WTC11 (cell line): ENCODE measurements around the gene TIMM23B.
"Not testable (repeated sequence)": the region's sequence is repeated elsewhere in the genome, so short reads cannot be mapped to it uniquely, and the experiment has no call there.

Source experiments
- CREM ChIP-seq: sonication (generic); formaldehyde crosslinking; IDR thresholded peaks from 2 replicates; pipeline ENCODE4 v1.8.1; 2022; ENCODE audit warnings: mild to moderate bottlenecking, missing genetic modification reagents, moderate library complexity
- FOXJ3 ChIP-seq: sonication (generic); formaldehyde crosslinking; IDR thresholded peaks from 2 replicates; pipeline ENCODE4 v1.9.0; 2021; ENCODE audit warnings: missing genetic modification reagents, mild to moderate bottlenecking, borderline replicate concordance
- FOXK1 ChIP-seq: sonication (generic); formaldehyde crosslinking; IDR thresholded peaks from 2 replicates; pipeline ENCODE4 v1.8.0; 2022; ENCODE audit warnings: mild to moderate bottlenecking, moderate library complexity, missing genetic modification reagents
- NR1H2 ChIP-seq: sonication (generic); formaldehyde crosslinking; IDR thresholded peaks from 2 replicates; pipeline ENCODE4 v1.9.0; 2021; ENCODE audit warnings: mild to moderate bottlenecking, moderate library complexity, missing genetic modification reagents
- NR2C2 ChIP-seq: sonication (generic); formaldehyde crosslinking; IDR thresholded peaks from 2 replicates; pipeline ENCODE4 v1.8.0; 2022; ENCODE audit warnings: mild to moderate bottlenecking, missing genetic modification reagents
- TP53 ChIP-seq: sonication (generic); formaldehyde crosslinking; IDR thresholded peaks from 2 replicates; pipeline ENCODE4 v1.8.1; 2023; ENCODE audit warnings: mild to moderate bottlenecking, missing genetic modification reagents
- ZNF121 ChIP-seq: sonication (generic); formaldehyde crosslinking; IDR thresholded peaks from 2 replicates; pipeline ENCODE4 v1.8.0; 2023; ENCODE audit warnings: missing genetic modification reagents
- TF ChIP-seq, protein P1 (sequence below): fragments of 200-600 bp; IDR thresholded peaks from 2 replicates; pipeline ENCODE4 v1.8.0; 2022; ENCODE audit warnings: antibody characterized with exemption
- TF ChIP-seq, protein P2 (sequence below): sonication (generic); formaldehyde crosslinking; IDR thresholded peaks from 2 replicates; pipeline ENCODE4 v1.8.0; 2023; ENCODE audit warnings: missing genetic modification reagents, mild to moderate bottlenecking, borderline replicate concordance
- TF ChIP-seq, protein P3 (sequence below): sonication (generic); formaldehyde crosslinking; IDR thresholded peaks from 2 replicates; pipeline ENCODE4 v1.8.1; 2022; ENCODE audit warnings: missing genetic modification reagents, borderline replicate concordance
- TF ChIP-seq, protein P4 (sequence below): sonication (generic); formaldehyde crosslinking; IDR thresholded peaks from 2 replicates; pipeline ENCODE4 v1.8.1; 2022; ENCODE audit warnings: mild to moderate bottlenecking, moderate library complexity, missing genetic modification reagents
- TF ChIP-seq, protein P5 (sequence below): sonication (generic); formaldehyde crosslinking; IDR thresholded peaks from 2 replicates; pipeline ENCODE4 v1.8.1; 2023; ENCODE audit warnings: mild to moderate bottlenecking, missing genetic modification reagents

DNA sequence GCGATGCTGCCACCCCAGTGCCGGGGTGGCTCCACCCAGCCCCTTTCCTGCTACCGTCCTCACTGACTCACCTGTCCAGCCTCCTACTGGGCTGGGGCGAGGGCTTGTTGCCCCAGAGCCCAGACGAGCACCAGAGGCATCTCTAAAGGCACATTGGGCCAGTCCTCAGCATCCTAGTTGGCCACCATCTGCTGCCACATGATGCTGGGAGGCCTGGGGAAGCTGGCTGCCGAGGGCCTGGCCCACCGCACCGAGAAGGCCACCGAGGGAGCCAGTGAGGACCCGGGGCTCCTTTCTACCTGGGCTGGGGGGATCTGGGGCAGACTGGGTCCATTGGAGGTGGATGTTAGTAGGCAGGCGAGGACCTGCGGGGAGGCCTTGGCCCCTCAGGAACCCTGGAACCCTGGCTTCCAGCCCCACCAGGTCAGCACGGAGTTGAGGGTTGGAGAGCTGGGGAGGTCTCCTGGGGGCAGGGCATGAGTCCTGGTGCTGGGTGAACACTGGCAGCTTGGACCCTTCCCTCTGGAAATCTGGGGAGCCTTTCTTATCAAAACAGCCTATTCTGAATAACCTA, 78.7 kb downstream of the TIMM23B start:
- TF ChIP-seq, protein P1, sequence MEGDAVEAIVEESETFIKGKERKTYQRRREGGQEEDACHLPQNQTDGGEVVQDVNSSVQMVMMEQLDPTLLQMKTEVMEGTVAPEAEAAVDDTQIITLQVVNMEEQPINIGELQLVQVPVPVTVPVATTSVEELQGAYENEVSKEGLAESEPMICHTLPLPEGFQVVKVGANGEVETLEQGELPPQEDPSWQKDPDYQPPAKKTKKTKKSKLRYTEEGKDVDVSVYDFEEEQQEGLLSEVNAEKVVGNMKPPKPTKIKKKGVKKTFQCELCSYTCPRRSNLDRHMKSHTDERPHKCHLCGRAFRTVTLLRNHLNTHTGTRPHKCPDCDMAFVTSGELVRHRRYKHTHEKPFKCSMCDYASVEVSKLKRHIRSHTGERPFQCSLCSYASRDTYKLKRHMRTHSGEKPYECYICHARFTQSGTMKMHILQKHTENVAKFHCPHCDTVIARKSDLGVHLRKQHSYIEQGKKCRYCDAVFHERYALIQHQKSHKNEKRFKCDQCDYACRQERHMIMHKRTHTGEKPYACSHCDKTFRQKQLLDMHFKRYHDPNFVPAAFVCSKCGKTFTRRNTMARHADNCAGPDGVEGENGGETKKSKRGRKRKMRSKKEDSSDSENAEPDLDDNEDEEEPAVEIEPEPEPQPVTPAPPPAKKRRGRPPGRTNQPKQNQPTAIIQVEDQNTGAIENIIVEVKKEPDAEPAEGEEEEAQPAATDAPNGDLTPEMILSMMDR: not testable (repeated sequence)
- not testable (repeated sequence) for TF ChIP-seq CREM; FOXK1 (CRISPR knock-in tag); ZNF121; NR2C2 (CRISPR knock-in tag); TP53 (CRISPR knock-in tag); NR1H2; FOXJ3 (CRISPR knock-in tag)
- TF ChIP-seq, protein P2, sequence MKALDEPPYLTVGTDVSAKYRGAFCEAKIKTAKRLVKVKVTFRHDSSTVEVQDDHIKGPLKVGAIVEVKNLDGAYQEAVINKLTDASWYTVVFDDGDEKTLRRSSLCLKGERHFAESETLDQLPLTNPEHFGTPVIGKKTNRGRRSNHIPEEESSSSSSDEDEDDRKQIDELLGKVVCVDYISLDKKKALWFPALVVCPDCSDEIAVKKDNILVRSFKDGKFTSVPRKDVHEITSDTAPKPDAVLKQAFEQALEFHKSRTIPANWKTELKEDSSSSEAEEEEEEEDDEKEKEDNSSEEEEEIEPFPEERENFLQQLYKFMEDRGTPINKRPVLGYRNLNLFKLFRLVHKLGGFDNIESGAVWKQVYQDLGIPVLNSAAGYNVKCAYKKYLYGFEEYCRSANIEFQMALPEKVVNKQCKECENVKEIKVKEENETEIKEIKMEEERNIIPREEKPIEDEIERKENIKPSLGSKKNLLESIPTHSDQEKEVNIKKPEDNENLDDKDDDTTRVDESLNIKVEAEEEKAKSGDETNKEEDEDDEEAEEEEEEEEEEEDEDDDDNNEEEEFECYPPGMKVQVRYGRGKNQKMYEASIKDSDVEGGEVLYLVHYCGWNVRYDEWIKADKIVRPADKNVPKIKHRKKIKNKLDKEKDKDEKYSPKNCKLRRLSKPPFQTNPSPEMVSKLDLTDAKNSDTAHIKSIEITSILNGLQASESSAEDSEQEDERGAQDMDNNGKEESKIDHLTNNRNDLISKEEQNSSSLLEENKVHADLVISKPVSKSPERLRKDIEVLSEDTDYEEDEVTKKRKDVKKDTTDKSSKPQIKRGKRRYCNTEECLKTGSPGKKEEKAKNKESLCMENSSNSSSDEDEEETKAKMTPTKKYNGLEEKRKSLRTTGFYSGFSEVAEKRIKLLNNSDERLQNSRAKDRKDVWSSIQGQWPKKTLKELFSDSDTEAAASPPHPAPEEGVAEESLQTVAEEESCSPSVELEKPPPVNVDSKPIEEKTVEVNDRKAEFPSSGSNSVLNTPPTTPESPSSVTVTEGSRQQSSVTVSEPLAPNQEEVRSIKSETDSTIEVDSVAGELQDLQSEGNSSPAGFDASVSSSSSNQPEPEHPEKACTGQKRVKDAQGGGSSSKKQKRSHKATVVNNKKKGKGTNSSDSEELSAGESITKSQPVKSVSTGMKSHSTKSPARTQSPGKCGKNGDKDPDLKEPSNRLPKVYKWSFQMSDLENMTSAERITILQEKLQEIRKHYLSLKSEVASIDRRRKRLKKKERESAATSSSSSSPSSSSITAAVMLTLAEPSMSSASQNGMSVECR (CRISPR knock-in tag): not testable (repeated sequence)
- TF ChIP-seq, protein P3, sequence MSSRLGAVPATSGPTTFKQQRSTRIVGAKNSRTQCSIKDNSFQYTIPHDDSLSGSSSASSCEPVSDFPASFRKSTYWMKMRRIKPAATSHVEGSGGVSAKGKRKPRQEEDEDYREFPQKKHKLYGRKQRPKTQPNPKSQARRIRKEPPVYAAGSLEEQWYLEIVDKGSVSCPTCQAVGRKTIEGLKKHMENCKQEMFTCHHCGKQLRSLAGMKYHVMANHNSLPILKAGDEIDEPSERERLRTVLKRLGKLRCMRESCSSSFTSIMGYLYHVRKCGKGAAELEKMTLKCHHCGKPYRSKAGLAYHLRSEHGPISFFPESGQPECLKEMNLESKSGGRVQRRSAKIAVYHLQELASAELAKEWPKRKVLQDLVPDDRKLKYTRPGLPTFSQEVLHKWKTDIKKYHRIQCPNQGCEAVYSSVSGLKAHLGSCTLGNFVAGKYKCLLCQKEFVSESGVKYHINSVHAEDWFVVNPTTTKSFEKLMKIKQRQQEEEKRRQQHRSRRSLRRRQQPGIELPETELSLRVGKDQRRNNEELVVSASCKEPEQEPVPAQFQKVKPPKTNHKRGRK (CRISPR knock-in tag): not testable (repeated sequence)
- TF ChIP-seq, protein P4, sequence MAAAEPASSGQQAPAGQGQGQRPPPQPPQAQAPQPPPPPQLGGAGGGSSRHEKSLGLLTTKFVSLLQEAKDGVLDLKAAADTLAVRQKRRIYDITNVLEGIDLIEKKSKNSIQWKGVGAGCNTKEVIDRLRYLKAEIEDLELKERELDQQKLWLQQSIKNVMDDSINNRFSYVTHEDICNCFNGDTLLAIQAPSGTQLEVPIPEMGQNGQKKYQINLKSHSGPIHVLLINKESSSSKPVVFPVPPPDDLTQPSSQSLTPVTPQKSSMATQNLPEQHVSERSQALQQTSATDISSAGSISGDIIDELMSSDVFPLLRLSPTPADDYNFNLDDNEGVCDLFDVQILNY (CRISPR knock-in tag): not testable (repeated sequence)
- TF ChIP-seq, protein P5, sequence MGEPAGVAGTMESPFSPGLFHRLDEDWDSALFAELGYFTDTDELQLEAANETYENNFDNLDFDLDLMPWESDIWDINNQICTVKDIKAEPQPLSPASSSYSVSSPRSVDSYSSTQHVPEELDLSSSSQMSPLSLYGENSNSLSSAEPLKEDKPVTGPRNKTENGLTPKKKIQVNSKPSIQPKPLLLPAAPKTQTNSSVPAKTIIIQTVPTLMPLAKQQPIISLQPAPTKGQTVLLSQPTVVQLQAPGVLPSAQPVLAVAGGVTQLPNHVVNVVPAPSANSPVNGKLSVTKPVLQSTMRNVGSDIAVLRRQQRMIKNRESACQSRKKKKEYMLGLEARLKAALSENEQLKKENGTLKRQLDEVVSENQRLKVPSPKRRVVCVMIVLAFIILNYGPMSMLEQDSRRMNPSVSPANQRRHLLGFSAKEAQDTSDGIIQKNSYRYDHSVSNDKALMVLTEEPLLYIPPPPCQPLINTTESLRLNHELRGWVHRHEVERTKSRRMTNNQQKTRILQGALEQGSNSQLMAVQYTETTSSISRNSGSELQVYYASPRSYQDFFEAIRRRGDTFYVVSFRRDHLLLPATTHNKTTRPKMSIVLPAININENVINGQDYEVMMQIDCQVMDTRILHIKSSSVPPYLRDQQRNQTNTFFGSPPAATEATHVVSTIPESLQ (CRISPR knock-in tag): not testable (repeated sequence)
